B cell (primary cell): ENCODE measurements around the gene SDK1. TPM values are rescaled to one million over a fixed set of nuclear protein-coding genes. Genes with fewer than 3 reads are reported as not detected.

Experiments used
- ATAC-seq: fragments of 200-7000 bp; cut with Tn5 transposase; one replicate; pipeline ENCODE4 v1.10.0; 2021; ENCODE audit warnings: low read depth, mild to moderate bottlenecking, moderate number of reproducible peaks, moderate library complexity
- CTCF ChIA-PET: fragments of 350-600 bp; sonication (Branson Sonifier 250); formaldehyde crosslinking; loops from one replicate; lab custom pipeline; 2021; ENCODE audit warnings: antibody characterized with exemption, inconsistent platforms; lab: Charles Lee
- POLR2A ChIA-PET: fragments of 350-600 bp; sonication (Branson Sonifier 250); formaldehyde crosslinking; loops from one replicate; lab custom pipeline; 2021; ENCODE audit warnings: antibody characterized with exemption; lab: Charles Lee
- DNase-seq: peaks from one replicate; pipeline ENCODE4 v3.0.0; 2013
- H2AFZ ChIP-seq: 2 replicates; pipeline ENCODE4 v1.6.1; 2012; ENCODE audit warnings: mild to moderate bottlenecking, low read depth, low read length; ENCODE audit not compliant: insufficient read depth, poor library complexity, severe bottlenecking
- H3K27ac ChIP-seq, 2 donors: 1 replicate in 1 of 2; 2 replicates in 1 of 2; pipeline ENCODE4 v1.5.1; 2012 to 2013; ENCODE audit warnings: low read length in 2 of 2, mild to moderate bottlenecking in 2 of 2, moderate library complexity in 1 of 2
- H3K27me3 ChIP-seq, 4 experiments: fragments of 200-600 bp in 1 of 4; sonication (generic) in 1 of 4; replicated peaks in 1 of 4; 1 replicate in 2 of 4; 2 replicates in 2 of 4; pipeline versions ENCODE4 v1.6.1 to v1.7.0; 2013 to 2016; ENCODE audit warnings: low read length in 3 of 4, mild to moderate bottlenecking in 2 of 4, mixed read lengths in 1 of 4, moderate library complexity in 1 of 4; ENCODE audit not compliant: insufficient read depth in 4 of 4, control insufficient read depth in 3 of 4; ENCODE audit errors: control extremely low read depth in 1 of 4
- H3K36me3 ChIP-seq, 2 experiments: replicated peaks in 1 of 2; 1 replicate in 1 of 2; 2 replicates in 1 of 2; pipeline versions ENCODE4 v1.6.1 to v1.7.1; 2013; ENCODE audit warnings: low read length in 1 of 2; ENCODE audit not compliant: insufficient read depth in 2 of 2, control insufficient read depth in 1 of 2; ENCODE audit errors: control extremely low read depth in 1 of 2, extremely low read depth in 1 of 2
- H3K4me1 ChIP-seq, 2 donors: fragments of 200-600 bp in 1 of 2; sonication (generic) in 1 of 2; 1 replicate in 1 of 2; 2 replicates in 1 of 2; pipeline versions ENCODE4 v1.5.1 to v1.6.1; 2013 to 2017; ENCODE audit warnings: low read length in 2 of 2; ENCODE audit not compliant: control insufficient read depth in 2 of 2, insufficient read depth in 2 of 2
- H3K4me2 ChIP-seq: replicated peaks from 2 replicates; pipeline ENCODE3; 2012; ENCODE audit warnings: mild to moderate bottlenecking, low read depth, low read length; ENCODE audit not compliant: poor library complexity, severe bottlenecking
- H3K4me3 ChIP-seq, 5 experiments: fragments of 200-600 bp in 1 of 5; sonication (generic) in 1 of 5; 1 replicate in 3 of 5; 2 replicates in 2 of 5; pipeline versions ENCODE4 v1.5.1 to v1.7.0; 2011 to 2016; ENCODE audit warnings: low read length in 4 of 5, mild to moderate bottlenecking in 4 of 5, low read depth in 2 of 5, control low read depth in 1 of 5, moderate library complexity in 1 of 5; ENCODE audit not compliant: insufficient read depth in 1 of 5; ENCODE audit errors: control extremely low read depth in 1 of 5, extremely low read depth in 1 of 5
- H3K79me2 ChIP-seq: fragments of 200-600 bp; sonication (generic); one replicate; pipeline ENCODE4 v1.6.0; 2016; ENCODE audit warnings: low read length; ENCODE audit not compliant: control insufficient read depth, insufficient read depth
- H3K9ac ChIP-seq: fragments of 200-600 bp; sonication (generic); 2 replicates; pipeline ENCODE4 v1.6.1; 2017; ENCODE audit warnings: mild to moderate bottlenecking, low read length, moderate library complexity
- H3K9me3 ChIP-seq, 3 donors: one replicate each; pipeline versions ENCODE4 v1.6.1 to v1.7.1; 2013; ENCODE audit warnings: low read length in 2 of 3; ENCODE audit not compliant: control insufficient read depth in 2 of 3, insufficient read depth in 1 of 3; ENCODE audit errors: control extremely low read depth in 1 of 3
- H4K20me1 ChIP-seq: 2 replicates; pipeline ENCODE4 v1.6.0; 2012; ENCODE audit warnings: mild to moderate bottlenecking, low read length; ENCODE audit not compliant: insufficient read depth, control insufficient read depth, poor library complexity, severe bottlenecking
- H3K27ac Mint-ChIP-seq: one replicate; pipeline ENCODE4 v1.8.0; 2021; ENCODE audit warnings: mixed read lengths
- H3K27me3 Mint-ChIP-seq: one replicate; pipeline ENCODE4 v1.8.0; 2021; ENCODE audit warnings: mixed read lengths
- H3K4me1 Mint-ChIP-seq: one replicate; pipeline ENCODE4 v1.8.0; 2021; ENCODE audit warnings: mixed read lengths
- H3K4me3 Mint-ChIP-seq: one replicate; pipeline ENCODE4 v1.8.0; 2021; ENCODE audit warnings: mixed read lengths
- H3K9me3 Mint-ChIP-seq: one replicate; pipeline ENCODE4 v1.8.0; 2022; ENCODE audit warnings: mixed read lengths; ENCODE audit not compliant: insufficient read depth
- EZH2 ChIP-seq: IDR thresholded peaks from 2 replicates; pipeline ENCODE4 v1.6.1; 2012; ENCODE audit warnings: borderline replicate concordance, low read depth, mild to moderate bottlenecking, moderate library complexity, low read length; ENCODE audit not compliant: insufficient read depth, poor library complexity, severe bottlenecking
- WGBS: methylation state at CpG from one replicate; pipeline ENCODE4 v1.1.5; 2013; ENCODE audit warnings: missing lambda C conversion rate; ENCODE audit not compliant: insufficient coverage; 5-methylcytosine and 5-hydroxymethylcytosine counted together
- intact Hi-C: fragments of 100-400 bp; cut with micrococcal nuclease; formaldehyde crosslinking; loops from one replicate; pipeline ENCODE4 v1.10.0; 2022
- polyA plus RNA-seq: library from polyadenylated mRNA; depleted of rRNA; stranded (reverse); fragments of >200 nt; gene quantifications from 2 replicates; pipeline ENCODE4 v1.2.3, GENCODE V29; 2012
- total RNA-seq, 2 donors: library from RNA; stranded (reverse); fragments of 120-200 nt in 1 of 2; gene quantifications; 1 replicate in 1 of 2; 2 replicates in 1 of 2; pipeline versions ENCODE4 v1.2.3 to v1.2.4, GENCODE V29; 2013 to 2022
- TF ChIP-seq, protein P1 (sequence below): fragments of 200-600 bp; IDR thresholded peaks from one replicate; pipeline ENCODE4 v1.8.0; 2022; ENCODE audit warnings: antibody characterized with exemption, mild to moderate bottlenecking

The SDK1 gene
- total and polyA plus RNA-seq, 2 donors (not counting 1 experiment from before 2014, with no cell fraction given), result 0.73 to 2.0 TPM

DNA sequence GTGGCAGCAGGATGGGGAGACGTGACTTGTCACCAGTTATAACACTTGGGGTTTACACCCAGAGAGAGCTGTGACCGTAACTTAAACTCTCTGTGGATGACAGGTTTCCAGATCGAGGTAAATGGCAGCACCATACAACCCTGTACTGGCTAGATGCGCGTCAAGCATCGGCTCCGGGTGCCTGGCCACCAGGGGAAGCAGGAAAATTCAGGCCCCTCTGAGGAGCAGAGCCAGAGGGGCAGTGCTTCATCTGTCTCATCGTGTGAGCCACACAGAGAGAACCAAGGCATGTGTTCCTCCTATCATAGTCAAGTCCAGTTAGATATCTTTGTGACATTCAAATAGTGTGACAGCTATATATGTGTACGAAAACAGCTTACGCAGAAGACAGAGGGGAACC is 728.9 kb downstream of the SDK1 start:
- ChIA-PET CTCF (no interaction called here), POLR2A (no interaction called here)
- WGBS, result 93% methylated on average over 8 of the region's 10 CpGs
- Histone ChIP-seq H3K27ac (no peak overlapping the region), H3K79me2 (no peaks in the 10 kb centered on the region), H3K4me2 (no peak overlapping the region), H3K27me3 (no peaks in the 10 kb centered on the region), H3K9ac (no peak overlapping the region), H2AFZ (no peak overlapping the region), H3K4me3 (no peak overlapping the region), H3K4me1 (no peaks in the 10 kb centered on the region), H3K9me3 (no peaks in the 10 kb centered on the region), H3K36me3 (no peaks in the 10 kb centered on the region), H4K20me1 (no peaks in the 10 kb centered on the region)
- Mint-ChIP-seq H3K27ac (no peak overlapping the region), H3K4me1 (no peaks in the 10 kb centered on the region), H3K4me3 (no peak overlapping the region), H3K9me3 (no peaks in the 10 kb centered on the region), H3K27me3 (no peaks in the 10 kb centered on the region)
- TF ChIP-seq, protein P1, sequence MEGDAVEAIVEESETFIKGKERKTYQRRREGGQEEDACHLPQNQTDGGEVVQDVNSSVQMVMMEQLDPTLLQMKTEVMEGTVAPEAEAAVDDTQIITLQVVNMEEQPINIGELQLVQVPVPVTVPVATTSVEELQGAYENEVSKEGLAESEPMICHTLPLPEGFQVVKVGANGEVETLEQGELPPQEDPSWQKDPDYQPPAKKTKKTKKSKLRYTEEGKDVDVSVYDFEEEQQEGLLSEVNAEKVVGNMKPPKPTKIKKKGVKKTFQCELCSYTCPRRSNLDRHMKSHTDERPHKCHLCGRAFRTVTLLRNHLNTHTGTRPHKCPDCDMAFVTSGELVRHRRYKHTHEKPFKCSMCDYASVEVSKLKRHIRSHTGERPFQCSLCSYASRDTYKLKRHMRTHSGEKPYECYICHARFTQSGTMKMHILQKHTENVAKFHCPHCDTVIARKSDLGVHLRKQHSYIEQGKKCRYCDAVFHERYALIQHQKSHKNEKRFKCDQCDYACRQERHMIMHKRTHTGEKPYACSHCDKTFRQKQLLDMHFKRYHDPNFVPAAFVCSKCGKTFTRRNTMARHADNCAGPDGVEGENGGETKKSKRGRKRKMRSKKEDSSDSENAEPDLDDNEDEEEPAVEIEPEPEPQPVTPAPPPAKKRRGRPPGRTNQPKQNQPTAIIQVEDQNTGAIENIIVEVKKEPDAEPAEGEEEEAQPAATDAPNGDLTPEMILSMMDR, result no peak
- no peak for TF ChIP-seq EZH2
- ATAC-seq (no peak), DNase-seq (no peak)
- intact Hi-C loops, result no loop called here

DNA sequence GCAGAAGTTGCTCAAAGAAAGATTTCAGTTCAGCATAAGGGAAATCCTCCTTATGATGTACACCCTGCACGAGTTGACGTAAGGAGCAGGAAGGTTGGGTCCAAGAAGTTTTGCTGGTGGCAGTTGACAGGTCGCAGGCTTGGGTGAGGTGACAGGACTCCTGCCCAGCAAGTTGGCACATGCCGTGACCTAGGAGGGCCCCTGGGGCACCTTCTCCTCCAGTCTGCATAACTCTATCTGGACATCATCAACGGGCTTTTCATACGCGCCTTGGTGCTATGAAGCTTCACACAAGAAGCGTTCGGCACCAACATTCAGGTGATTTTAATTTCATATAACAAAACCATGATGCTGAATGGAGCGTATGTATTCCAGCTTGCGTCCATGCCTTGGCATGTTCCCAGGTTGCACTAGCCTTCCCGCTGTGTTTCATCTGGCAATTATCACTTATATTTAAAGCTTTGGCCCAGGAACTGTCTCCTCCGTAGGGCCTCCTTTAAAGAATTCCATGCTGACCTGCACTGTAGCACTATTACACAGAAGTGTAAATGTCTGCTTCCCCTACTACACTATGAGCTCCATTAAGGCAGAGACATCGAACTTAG is 729.4 kb downstream of the SDK1 start:
- Mint-ChIP-seq H3K9me3 (no peaks in the 10 kb centered on the region), H3K4me3 (no peak overlapping the region), H3K4me1 (no peaks in the 10 kb centered on the region), H3K27ac (no peak overlapping the region), H3K27me3 (no peaks in the 10 kb centered on the region)
- ATAC-seq (no peak), DNase-seq (no peak)
- Histone ChIP-seq H2AFZ (no peak overlapping the region), H3K27ac (no peak overlapping the region), H3K9ac (no peak overlapping the region), H3K4me1 (no peaks in the 10 kb centered on the region), H4K20me1 (no peaks in the 10 kb centered on the region), H3K4me2 (no peak overlapping the region), H3K4me3 (no peak overlapping the region), H3K27me3 (no peaks in the 10 kb centered on the region), H3K36me3 (no peaks in the 10 kb centered on the region), H3K9me3 (no peaks in the 10 kb centered on the region), H3K79me2 (no peaks in the 10 kb centered on the region)
- WGBS, result 98% methylated on average over 14 of the region's 14 CpGs
- CTCF ChIA-PET, result no interaction called here
- POLR2A ChIA-PET, result no interaction called here
- TF ChIP-seq, protein P1, result no peak
- TF ChIP-seq EZH2, result no peak
- intact Hi-C loops, result no loop called here
